Effector memory CD8-positive, alpha-beta T cell (primary cell): Measurements from ENCODE around the gene OSBPL10.
"Not testable (repeated sequence)": the region's sequence is repeated elsewhere in the genome, so short reads cannot be mapped to it uniquely, and the experiment has no call there.

Experiments used
- ATAC-seq: fragments of 150-1000 bp; cut with Tn5 transposase; replicated peaks from 2 replicates; pipeline ENCODE4 v1.10.0; 2021; ENCODE audit warnings: mild to moderate bottlenecking, moderate library complexity
- DNase-seq, 3 experiments: peaks; one replicate each; pipeline ENCODE4 v3.0.0; 2021
- H3K27ac Mint-ChIP-seq, 2 donors: one replicate each; pipeline ENCODE4 v1.8.0; 2022; ENCODE audit warnings: mild to moderate bottlenecking in 2 of 2, mixed read lengths in 2 of 2, moderate library complexity in 2 of 2
- H3K27me3 Mint-ChIP-seq, 2 donors: one replicate each; pipeline ENCODE4 v1.8.0; 2022; ENCODE audit warnings: mixed read lengths in 2 of 2
- H3K36me3 Mint-ChIP-seq: one replicate; pipeline ENCODE4 v1.8.0; 2022; ENCODE audit warnings: mild to moderate bottlenecking, moderate library complexity, mixed read lengths; ENCODE audit not compliant: insufficient read depth
- H3K4me1 Mint-ChIP-seq, 2 donors: one replicate each; pipeline ENCODE4 v1.8.0; 2022; ENCODE audit warnings: low read depth in 2 of 2, mixed read lengths in 2 of 2
- H3K4me3 Mint-ChIP-seq, 2 donors: one replicate each; pipeline ENCODE4 v1.8.0; 2022; ENCODE audit warnings: mild to moderate bottlenecking in 2 of 2, mixed read lengths in 2 of 2, moderate library complexity in 2 of 2
- H3K9me3 Mint-ChIP-seq, 2 donors: one replicate each; pipeline ENCODE4 v1.8.0; 2022; ENCODE audit warnings: mixed read lengths in 2 of 2
- total RNA-seq, 9 experiments: gene quantifications; one replicate each; lab custom pipeline; 2026; lab: John Stamatoyannopoulos, UW

Gene OSBPL10
- 0 to 2.2 (median 0.67) reads per million in 9 experiments for total RNA-seq

GRCh38 chr3:31981206-31982181 is at the start of gene OSBPL10, which contains the start of gene ZNF860:
Gene OSBPL10, minus strand, starts transcription at chr3:31981262. Its CDS starts 83 bp downstream, at chr3:31981179.
Gene ZNF860, plus strand, starts transcription at chr3:31981750. Its CDS starts 7,330 bp downstream, at chr3:31989080.
- Mint-ChIP-seq H3K36me3 (no peaks in the 10 kb centered on the region), H3K4me3 (peak within 1 kb of the TSS; percentile 77 to 88), H3K9me3 (no peaks in the 10 kb centered on the region), H3K4me1 (peaks cover 5 to 13% of the 10 kb centered on the region in 2 donors), H3K27ac (no peak within 1 kb of the TSS), H3K27me3 (peaks cover 53 to 80% of the 10 kb centered on the region in 2 donors)
- ATAC-seq (peak; percentile 57), DNase-seq (no peak)

GRCh38 chr3:32026593-32026992 is 45.5 kb upstream of the OSBPL10 start:
- peaks cover 12 to 13% of the 10 kb centered on the region in 2 donors for H3K27me3 Mint-ChIP-seq
- H3K4me3 Mint-ChIP-seq: no peak overlapping the region

GRCh38 chr3:32022947-32023346 is 41.9 kb upstream of the OSBPL10 start:
- ATAC-seq: no peak
- no peak overlapping the region for H3K4me3 Mint-ChIP-seq

More at GRCh38 chr3:32026593-32026992, 45.5 kb upstream of the OSBPL10 start:
- Mint-ChIP-seq H3K36me3 (no peaks in the 10 kb centered on the region), H3K27ac (no peak overlapping the region), H3K4me1 (no peaks in the 10 kb centered on the region), H3K9me3 (no peaks in the 10 kb centered on the region)
- DNase-seq: no peak
- ATAC-seq: no peak

GRCh38 chr3:32021748-32022147 is 40.7 kb upstream of the OSBPL10 start:
- no peak overlapping the region for H3K4me3 Mint-ChIP-seq
- ATAC-seq (no peak), DNase-seq (no peak)
- H3K4me1 Mint-ChIP-seq: no peaks in the 10 kb centered on the region
- H3K27ac Mint-ChIP-seq: no peak overlapping the region
- no peaks in the 10 kb centered on the region for H3K36me3 Mint-ChIP-seq
- peaks cover 4 to 10% of the 10 kb centered on the region in 2 donors for H3K27me3 Mint-ChIP-seq
- H3K9me3 Mint-ChIP-seq: no peaks in the 10 kb centered on the region

More at GRCh38 chr3:32022947-32023346, 41.9 kb upstream of the OSBPL10 start:
- Mint-ChIP-seq H3K36me3 (no peaks in the 10 kb centered on the region), H3K27me3 (peaks cover 13 to 17% of the 10 kb centered on the region in 2 donors), H3K9me3 (no peaks in the 10 kb centered on the region), H3K4me1 (no peaks in the 10 kb centered on the region), H3K27ac (no peak overlapping the region)
- DNase-seq: no peak

GRCh38 chr3:32021155-32021554 is 40.1 kb upstream of the OSBPL10 start:
- no peaks in the 10 kb centered on the region for H3K4me1 Mint-ChIP-seq
- H3K9me3 Mint-ChIP-seq: no peaks in the 10 kb centered on the region
- no peak for ATAC-seq
- H3K27ac Mint-ChIP-seq: no peak overlapping the region
- no peak overlapping the region for H3K4me3 Mint-ChIP-seq
- no peak for DNase-seq
- H3K36me3 Mint-ChIP-seq: no peaks in the 10 kb centered on the region
- H3K27me3 Mint-ChIP-seq: peaks cover 0 to 6% of the 10 kb centered on the region in 2 donors

GRCh38 chr3:32018757-32019564 is 37.9 kb upstream of the OSBPL10 start:
- no peaks in the 10 kb centered on the region for H3K36me3 Mint-ChIP-seq
- no peak overlapping the region for H3K27ac Mint-ChIP-seq
- H3K4me1 Mint-ChIP-seq: no peaks in the 10 kb centered on the region
- peak in 1 of 3 experiments; percentile 2 for DNase-seq
- peaks cover 0 to 6% of the 10 kb centered on the region in 2 donors for H3K27me3 Mint-ChIP-seq
- no peaks in the 10 kb centered on the region for H3K9me3 Mint-ChIP-seq
- ATAC-seq: peak; percentile 40
- no peak overlapping the region for H3K4me3 Mint-ChIP-seq

- Mint-ChIP-seq H3K27me3 (peaks cover 11 to 14% of the 10 kb centered on the region in 2 donors), H3K9me3 (no peaks in the 10 kb centered on the region), H3K4me1 (no peaks in the 10 kb centered on the region), H3K4me3 (no peak overlapping the region), H3K36me3 (no peaks in the 10 kb centered on the region), H3K27ac (no peak overlapping the region)
- DNase-seq (no peak), ATAC-seq (no peak)
These were observed 36.2 kb upstream of the OSBPL10 start for GRCh38 chr3:32017286-32017685.

GRCh38 chr3:32015638-32016037 is 34.6 kb upstream of the OSBPL10 start:
- ATAC-seq, H3K4me1 Mint-ChIP-seq, DNase-seq, H3K27ac Mint-ChIP-seq, H3K36me3 Mint-ChIP-seq, H3K9me3 Mint-ChIP-seq, H3K4me3 Mint-ChIP-seq: not testable (repeated sequence)
- peaks cover 22 to 28% of the 10 kb centered on the region in 2 donors for H3K27me3 Mint-ChIP-seq

GRCh38 chr3:32010699-32011098 is 29.6 kb upstream of the OSBPL10 start:
- not testable (repeated sequence) for H3K4me3 Mint-ChIP-seq, H3K4me1 Mint-ChIP-seq, H3K9me3 Mint-ChIP-seq, ATAC-seq, H3K27ac Mint-ChIP-seq, H3K36me3 Mint-ChIP-seq, DNase-seq
- H3K27me3 Mint-ChIP-seq: peaks cover 44 to 74% of the 10 kb centered on the region in 2 donors

- H3K36me3 Mint-ChIP-seq: no peaks in the 10 kb centered on the region
- no peak overlapping the region for H3K27ac Mint-ChIP-seq
- peaks cover 44 to 81% of the 10 kb centered on the region in 2 donors for H3K27me3 Mint-ChIP-seq
- H3K4me3 Mint-ChIP-seq: no peak overlapping the region
- DNase-seq (no peak), ATAC-seq (no peak)
- no peaks in the 10 kb centered on the region for H3K9me3 Mint-ChIP-seq
- no peaks in the 10 kb centered on the region for H3K4me1 Mint-ChIP-seq
These were observed 28.9 kb upstream of the OSBPL10 start for GRCh38 chr3:32009957-32010356.

- Mint-ChIP-seq H3K4me1 (no peaks in the 10 kb centered on the region), H3K9me3 (no peaks in the 10 kb centered on the region), H3K27ac (no peak overlapping the region), H3K36me3 (no peaks in the 10 kb centered on the region), H3K4me3 (no peak overlapping the region), H3K27me3 (peaks cover 49 to 87% of the 10 kb centered on the region in 2 donors)
- DNase-seq: no peak
- no peak for ATAC-seq
These were observed 28.0 kb upstream of the OSBPL10 start for GRCh38 chr3:32009101-32009500.

GRCh38 chr3:32004113-32004765 is 23.2 kb upstream of the OSBPL10 start:
- Mint-ChIP-seq H3K4me3 (no peak overlapping the region), H3K4me1 (peaks cover 2 to 3% of the 10 kb centered on the region in 2 donors), H3K9me3 (no peaks in the 10 kb centered on the region), H3K27me3 (peaks cover 43 to 79% of the 10 kb centered on the region in 2 donors), H3K36me3 (no peaks in the 10 kb centered on the region), H3K27ac (no peak overlapping the region)
- DNase-seq (no peak), ATAC-seq (no peak)

- peaks cover 2 to 3% of the 10 kb centered on the region in 2 donors for H3K4me1 Mint-ChIP-seq
- peaks cover 48 to 80% of the 10 kb centered on the region in 2 donors for H3K27me3 Mint-ChIP-seq
- no peak overlapping the region for H3K4me3 Mint-ChIP-seq
- no peaks in the 10 kb centered on the region for H3K9me3 Mint-ChIP-seq
- no peaks in the 10 kb centered on the region for H3K36me3 Mint-ChIP-seq
- ATAC-seq: no peak
- H3K27ac Mint-ChIP-seq: no peak overlapping the region
- DNase-seq: no peak
These were observed 22.3 kb upstream of the OSBPL10 start for GRCh38 chr3:32003380-32003779.
